SK-N-SH (cell line): ENCODE results near the gene SLC24A3. TPM values are rescaled to one million over a fixed set of nuclear protein-coding genes. Genes with fewer than 3 reads are reported as not detected.

Source experiments
- CTCF ChIA-PET: fragments of 300-600, 350-600 bp; formaldehyde crosslinking; extraction: SDS; loops from one replicate; lab custom pipeline; 2021; lab: Yijun Ruan, JAX
- POLR2A ChIA-PET: fragments of 350-600 bp; sonication (Branson Sonifier 250); formaldehyde crosslinking; extraction: SDS; loops from one replicate; lab custom pipeline; 2020; ENCODE audit warnings: antibody characterized with exemption, inconsistent platforms; lab: Yijun Ruan, JAX
- DNase-seq: peaks from one replicate; pipeline ENCODE4 v3.0.0; 2012
- H2AFZ ChIP-seq: fragments of 200-600 bp; sonication (generic); 2 replicates; pipeline ENCODE4 v1.8.1; 2016; ENCODE audit warnings: antibody characterized with exemption, mild to moderate bottlenecking, low read depth
- H3F3A ChIP-seq: fragments of 200-600 bp; sonication (generic); replicated peaks from 2 replicates; pipeline ENCODE3; 2016; ENCODE audit warnings: antibody characterized with exemption, mild to moderate bottlenecking; ENCODE audit not compliant: insufficient read depth
- H3K27ac ChIP-seq, 2 experiments: fragments of 200-500 bp in 1 of 2; fragments of 200-600 bp in 1 of 2; sonication (Bioruptor generic) in 1 of 2; sonication (generic), shearing (Covaris generic) in 1 of 2; 2 replicates each; pipeline versions ENCODE4 v1.5.1 to v1.6.1; 2014 to 2016; ENCODE audit warnings: low read depth in 2 of 2, inconsistent platforms in 1 of 2, low read length in 1 of 2, mild to moderate bottlenecking in 1 of 2, mixed read lengths in 1 of 2
- H3K27me3 ChIP-seq: fragments of 200-600 bp; sonication (generic), shearing (Covaris generic); 2 replicates; pipeline ENCODE4 v1.6.1; 2016; ENCODE audit warnings: mixed run types; ENCODE audit not compliant: insufficient read depth
- H3K36me3 ChIP-seq, 2 experiments: fragments of 200-500 bp in 1 of 2; fragments of 200-600 bp in 1 of 2; sonication (Bioruptor generic) in 1 of 2; sonication (generic) in 1 of 2; replicated peaks in 1 of 2; 2 replicates each; pipeline versions ENCODE3 to v1.5.1; 2014 to 2016; ENCODE audit warnings: low read length in 1 of 2, mild to moderate bottlenecking in 1 of 2; ENCODE audit not compliant: insufficient read depth in 2 of 2, control insufficient read depth in 1 of 2
- H3K4me1 ChIP-seq, 2 experiments: fragments of 200-500 bp in 1 of 2; fragments of 200-600 bp in 1 of 2; sonication (Bioruptor generic) in 1 of 2; sonication (generic), shearing (Covaris generic) in 1 of 2; 2 replicates each; pipeline versions ENCODE4 v1.5.1 to v1.6.1; 2014 to 2016; ENCODE audit warnings: low read depth in 1 of 2, low read length in 1 of 2, mixed run types in 1 of 2; ENCODE audit not compliant: insufficient read depth in 2 of 2, control insufficient read depth in 1 of 2
- H3K4me2 ChIP-seq: fragments of 200-600 bp; sonication (generic), shearing (Covaris generic); 2 replicates; pipeline ENCODE4 v1.6.1; 2017; ENCODE audit warnings: mixed run types
- H3K4me3 ChIP-seq, 2 experiments: fragments of 200-500 bp in 1 of 2; fragments of 200-600 bp in 1 of 2; sonication (Bioruptor generic) in 1 of 2; sonication (generic), shearing (Covaris generic) in 1 of 2; 2 replicates each; pipeline versions ENCODE4 v1.5.1 to v1.8.1; 2014 to 2016; ENCODE audit warnings: low read depth in 2 of 2, inconsistent platforms in 1 of 2, low read length in 1 of 2, mild to moderate bottlenecking in 1 of 2, mixed read lengths in 1 of 2, moderate library complexity in 1 of 2
- H3K79me2 ChIP-seq: fragments of 200-600 bp; sonication (generic); 2 replicates; pipeline ENCODE4 v1.8.1; 2017; ENCODE audit warnings: mild to moderate bottlenecking; ENCODE audit not compliant: insufficient read depth
- H3K9ac ChIP-seq: fragments of 200-600 bp; sonication (generic); 2 replicates; pipeline ENCODE4 v1.6.1; 2017; ENCODE audit warnings: mixed run types
- H3K9me2 ChIP-seq: fragments of 200-600 bp; sonication (generic); 2 replicates; pipeline ENCODE4 v1.6.1; 2017; ENCODE audit warnings: mixed run types
- H3K9me3 ChIP-seq: fragments of 200-600 bp; sonication (generic); 2 replicates; pipeline ENCODE4 v1.6.1; 2017; ENCODE audit warnings: mixed run types, mild to moderate bottlenecking, moderate library complexity
- H4K20me1 ChIP-seq: fragments of 200-600 bp; sonication (generic); 2 replicates; pipeline ENCODE4 v1.6.1; 2017; ENCODE audit warnings: mild to moderate bottlenecking, mixed run types; ENCODE audit not compliant: insufficient read depth
- ELF1 ChIP-seq: IDR thresholded peaks from 2 replicates; pipeline ENCODE4 v1.4.0; 2012
- GATA2 ChIP-seq: sonication (generic); formaldehyde crosslinking; IDR thresholded peaks from 2 replicates; pipeline ENCODE4 v1.5.0; 2020; ENCODE audit warnings: mild to moderate bottlenecking, missing genetic modification reagents
- MAX ChIP-seq: IDR thresholded peaks from 2 replicates; pipeline ENCODE4 v1.4.0; 2012; ENCODE audit warnings: low read depth
- NFIC ChIP-seq: IDR thresholded peaks from 2 replicates; pipeline ENCODE4 v1.4.0; 2012; ENCODE audit warnings: borderline replicate concordance
- NRF1 ChIP-seq: IDR thresholded peaks from 2 replicates; pipeline ENCODE4 v1.6.1; 2012; ENCODE audit warnings: low read depth, mild to moderate bottlenecking, low read length
- RAD21 ChIP-seq: IDR thresholded peaks from 2 replicates; pipeline ENCODE4 v1.6.1; 2012; ENCODE audit warnings: mild to moderate bottlenecking, low read length
- RFX5 ChIP-seq: IDR thresholded peaks from 2 replicates; pipeline ENCODE4 v1.6.1; 2012; ENCODE audit warnings: mild to moderate bottlenecking, improper control_type of control experiment, low read length
- RXRA ChIP-seq: IDR thresholded peaks from 2 replicates; pipeline ENCODE4 v1.4.0; 2012; ENCODE audit warnings: low read depth, mild to moderate bottlenecking, borderline replicate concordance
- SMC3 ChIP-seq: IDR thresholded peaks from 2 replicates; pipeline ENCODE4 v1.6.1; 2012; ENCODE audit warnings: low read depth, low read length, improper control_type of control experiment
- WGBS: methylation state at CpG from one replicate; pipeline ENCODE4 v1.1.6; 2017; ENCODE audit warnings: low lambda C conversion rate; 5-methylcytosine and 5-hydroxymethylcytosine counted together
- polyA plus RNA-seq, 3 experiments: library from polyadenylated mRNA; depleted of rRNA; stranded (reverse); fragments of >200 nt; gene quantifications; 2 replicates each; pipeline ENCODE4 v1.2.3, GENCODE V29; 2012
- TF ChIP-seq, protein P1 (sequence below): fragments of 150-350 bp; IDR thresholded peaks from 2 replicates; pipeline ENCODE4 v1.6.1; 2017; ENCODE audit warnings: antibody characterized with exemption, low read length, low read depth, borderline replicate concordance
- TF ChIP-seq, protein P2 (sequence below): IDR thresholded peaks from 2 replicates; pipeline ENCODE4 v1.4.0; 2012; ENCODE audit warnings: low read depth, borderline replicate concordance
- TF ChIP-seq, protein P3 (sequence below): fragments of 200-600 bp; sonication (generic); IDR thresholded peaks from 2 replicates; pipeline ENCODE4 v1.6.1; 2017; ENCODE audit warnings: antibody characterized with exemption, mild to moderate bottlenecking, moderate library complexity

The SLC24A3 gene
- polyA plus RNA-seq, 1 of the 3 experiments (the other 2 are of a cell fraction), result not detected

- Histone ChIP-seq H3K4me3 (no peak overlapping the region), H3K9ac (no peak overlapping the region), H3K27me3 (peaks cover 4% of the 10 kb centered on the region; the same call in 1 of the 2 replicates), H3K36me3 (no peaks in the 10 kb centered on the region), H2AFZ (no peak overlapping the region), H3K4me2 (no peak overlapping the region), H3K79me2 (no peaks in the 10 kb centered on the region), H3K27ac (no peak overlapping the region), H3K9me2 (no peaks in the 10 kb centered on the region), H4K20me1 (no peaks in the 10 kb centered on the region), H3F3A (no peaks in the 10 kb centered on the region), H3K9me3 (no peaks in the 10 kb centered on the region), H3K4me1 (no peaks in the 10 kb centered on the region; a peak in 1 of 4 replicates)
- ChIA-PET CTCF (interaction anchor here (1.4 kb wide), 1 partner anchor 52 kb away, joined by 7 read pairs; no protein-coding TSS in a partner anchor), POLR2A (no interaction called here)
- TF ChIP-seq, protein P1, sequence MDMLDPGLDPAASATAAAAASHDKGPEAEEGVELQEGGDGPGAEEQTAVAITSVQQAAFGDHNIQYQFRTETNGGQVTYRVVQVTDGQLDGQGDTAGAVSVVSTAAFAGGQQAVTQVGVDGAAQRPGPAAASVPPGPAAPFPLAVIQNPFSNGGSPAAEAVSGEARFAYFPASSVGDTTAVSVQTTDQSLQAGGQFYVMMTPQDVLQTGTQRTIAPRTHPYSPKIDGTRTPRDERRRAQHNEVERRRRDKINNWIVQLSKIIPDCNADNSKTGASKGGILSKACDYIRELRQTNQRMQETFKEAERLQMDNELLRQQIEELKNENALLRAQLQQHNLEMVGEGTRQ, result no peak
- TF ChIP-seq, protein P2, sequence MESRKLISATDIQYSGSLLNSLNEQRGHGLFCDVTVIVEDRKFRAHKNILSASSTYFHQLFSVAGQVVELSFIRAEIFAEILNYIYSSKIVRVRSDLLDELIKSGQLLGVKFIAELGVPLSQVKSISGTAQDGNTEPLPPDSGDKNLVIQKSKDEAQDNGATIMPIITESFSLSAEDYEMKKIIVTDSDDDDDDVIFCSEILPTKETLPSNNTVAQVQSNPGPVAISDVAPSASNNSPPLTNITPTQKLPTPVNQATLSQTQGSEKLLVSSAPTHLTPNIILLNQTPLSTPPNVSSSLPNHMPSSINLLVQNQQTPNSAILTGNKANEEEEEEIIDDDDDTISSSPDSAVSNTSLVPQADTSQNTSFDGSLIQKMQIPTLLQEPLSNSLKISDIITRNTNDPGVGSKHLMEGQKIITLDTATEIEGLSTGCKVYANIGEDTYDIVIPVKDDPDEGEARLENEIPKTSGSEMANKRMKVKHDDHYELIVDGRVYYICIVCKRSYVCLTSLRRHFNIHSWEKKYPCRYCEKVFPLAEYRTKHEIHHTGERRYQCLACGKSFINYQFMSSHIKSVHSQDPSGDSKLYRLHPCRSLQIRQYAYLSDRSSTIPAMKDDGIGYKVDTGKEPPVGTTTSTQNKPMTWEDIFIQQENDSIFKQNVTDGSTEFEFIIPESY, result no peak
- no peak for TF ChIP-seq SMC3
- no peak for TF ChIP-seq NRF1
- TF ChIP-seq, protein P3, sequence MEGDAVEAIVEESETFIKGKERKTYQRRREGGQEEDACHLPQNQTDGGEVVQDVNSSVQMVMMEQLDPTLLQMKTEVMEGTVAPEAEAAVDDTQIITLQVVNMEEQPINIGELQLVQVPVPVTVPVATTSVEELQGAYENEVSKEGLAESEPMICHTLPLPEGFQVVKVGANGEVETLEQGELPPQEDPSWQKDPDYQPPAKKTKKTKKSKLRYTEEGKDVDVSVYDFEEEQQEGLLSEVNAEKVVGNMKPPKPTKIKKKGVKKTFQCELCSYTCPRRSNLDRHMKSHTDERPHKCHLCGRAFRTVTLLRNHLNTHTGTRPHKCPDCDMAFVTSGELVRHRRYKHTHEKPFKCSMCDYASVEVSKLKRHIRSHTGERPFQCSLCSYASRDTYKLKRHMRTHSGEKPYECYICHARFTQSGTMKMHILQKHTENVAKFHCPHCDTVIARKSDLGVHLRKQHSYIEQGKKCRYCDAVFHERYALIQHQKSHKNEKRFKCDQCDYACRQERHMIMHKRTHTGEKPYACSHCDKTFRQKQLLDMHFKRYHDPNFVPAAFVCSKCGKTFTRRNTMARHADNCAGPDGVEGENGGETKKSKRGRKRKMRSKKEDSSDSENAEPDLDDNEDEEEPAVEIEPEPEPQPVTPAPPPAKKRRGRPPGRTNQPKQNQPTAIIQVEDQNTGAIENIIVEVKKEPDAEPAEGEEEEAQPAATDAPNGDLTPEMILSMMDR, result no peak
- no peak for TF ChIP-seq MAX
- no peak for TF ChIP-seq RAD21
- 14% methylated on average over 6 of the region's 6 CpGs for WGBS
- DNase-seq, result no peak
These were observed 45.4 kb downstream of the SLC24A3 start for GRCh38 chr20:19257865-19258264.

- Histone ChIP-seq H3K9ac (no peak overlapping the region), H3K4me1 (no peaks in the 10 kb centered on the region), H3K27me3 (peaks cover 4% of the 10 kb centered on the region; the same call in 1 of the 2 replicates), H3K9me2 (no peaks in the 10 kb centered on the region), H3K36me3 (no peaks in the 10 kb centered on the region), H3K4me2 (no peak overlapping the region), H4K20me1 (no peaks in the 10 kb centered on the region), H3K79me2 (no peaks in the 10 kb centered on the region), H3K27ac (no peak overlapping the region), H2AFZ (no peak overlapping the region), H3K4me3 (no peak overlapping the region), H3F3A (no peaks in the 10 kb centered on the region), H3K9me3 (no peaks in the 10 kb centered on the region)
- ChIA-PET POLR2A (no interaction called here), CTCF (no interaction called here)
- DNase-seq, result no peak
- 20% methylated on average over 5 of the region's 7 CpGs for WGBS
- TF ChIP-seq NFIC (no peak), RXRA (no peak), GATA2 (CRISPR knock-in tag) (no peak), ELF1 (no peak), RFX5 (no peak)
These were observed 46.7 kb downstream of the SLC24A3 start for GRCh38 chr20:19259141-19259591.
